Measurements from ENCODE around the gene SLIT3.

The SLIT3 gene

DNA sequence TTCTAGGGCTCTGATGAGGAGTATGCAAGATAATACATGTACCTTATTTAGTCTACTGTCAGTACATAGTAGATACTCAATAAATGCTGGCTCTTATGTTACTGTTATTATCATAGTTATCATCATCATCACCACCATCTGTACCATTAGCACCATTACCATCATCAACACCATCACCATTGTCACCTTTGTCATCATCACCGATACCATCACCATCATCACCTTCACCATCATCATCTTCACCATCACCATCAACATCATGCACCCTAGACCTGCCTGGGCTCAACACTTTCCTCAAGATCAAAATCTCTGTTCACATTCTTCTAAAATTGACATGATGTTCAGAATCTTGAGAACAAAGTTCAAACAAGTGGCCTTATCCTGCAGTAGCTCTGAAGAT lies 595.6 kb downstream of the SLIT3 start:
- Histone ChIP-seq H3K27me3 (ENCODE audit: control insufficient read depth, low read length) (no peaks in the 10 kb centered on the region), H3K4me3 (ENCODE audit: low read length) (no peak overlapping the region), H3K9me2 (replicated peaks; ENCODE audit: control insufficient read depth, low read length) (no peaks in the 10 kb centered on the region), H3K4me2 (ENCODE audit: low read length) (no peak overlapping the region), H3K4me1 (ENCODE audit: control insufficient read depth, low read length) (no peaks in the 10 kb centered on the region), H3K79me2 (ENCODE audit: control insufficient read depth, low read length) (no peaks in the 10 kb centered on the region), H3K27ac (ENCODE audit: low read depth, low read length) (no peak overlapping the region), H3K36me3 (ENCODE audit: control insufficient read depth, low read length) (no peaks in the 10 kb centered on the region), H3F3A (ENCODE audit: control insufficient read depth, insufficient read depth) (no peaks in the 10 kb centered on the region), H3K9me3 (ENCODE audit: control insufficient read depth, insufficient read depth, low read length) (no peaks in the 10 kb centered on the region), H4K20me1 (ENCODE audit: control insufficient read depth, insufficient read depth, low read depth, low read length) (no peaks in the 10 kb centered on the region)
- TF ChIP-seq, protein P1, sequence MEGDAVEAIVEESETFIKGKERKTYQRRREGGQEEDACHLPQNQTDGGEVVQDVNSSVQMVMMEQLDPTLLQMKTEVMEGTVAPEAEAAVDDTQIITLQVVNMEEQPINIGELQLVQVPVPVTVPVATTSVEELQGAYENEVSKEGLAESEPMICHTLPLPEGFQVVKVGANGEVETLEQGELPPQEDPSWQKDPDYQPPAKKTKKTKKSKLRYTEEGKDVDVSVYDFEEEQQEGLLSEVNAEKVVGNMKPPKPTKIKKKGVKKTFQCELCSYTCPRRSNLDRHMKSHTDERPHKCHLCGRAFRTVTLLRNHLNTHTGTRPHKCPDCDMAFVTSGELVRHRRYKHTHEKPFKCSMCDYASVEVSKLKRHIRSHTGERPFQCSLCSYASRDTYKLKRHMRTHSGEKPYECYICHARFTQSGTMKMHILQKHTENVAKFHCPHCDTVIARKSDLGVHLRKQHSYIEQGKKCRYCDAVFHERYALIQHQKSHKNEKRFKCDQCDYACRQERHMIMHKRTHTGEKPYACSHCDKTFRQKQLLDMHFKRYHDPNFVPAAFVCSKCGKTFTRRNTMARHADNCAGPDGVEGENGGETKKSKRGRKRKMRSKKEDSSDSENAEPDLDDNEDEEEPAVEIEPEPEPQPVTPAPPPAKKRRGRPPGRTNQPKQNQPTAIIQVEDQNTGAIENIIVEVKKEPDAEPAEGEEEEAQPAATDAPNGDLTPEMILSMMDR (IDR thresholded peaks at IDR 0.05; ENCODE audit: low read depth, low read length, poor library complexity, severe bottlenecking): no peak
- no peak for TF ChIP-seq EZH2phosphoT487 (IDR thresholded peaks at IDR 0.05; ENCODE audit: borderline replicate concordance, low read length)

DNA sequence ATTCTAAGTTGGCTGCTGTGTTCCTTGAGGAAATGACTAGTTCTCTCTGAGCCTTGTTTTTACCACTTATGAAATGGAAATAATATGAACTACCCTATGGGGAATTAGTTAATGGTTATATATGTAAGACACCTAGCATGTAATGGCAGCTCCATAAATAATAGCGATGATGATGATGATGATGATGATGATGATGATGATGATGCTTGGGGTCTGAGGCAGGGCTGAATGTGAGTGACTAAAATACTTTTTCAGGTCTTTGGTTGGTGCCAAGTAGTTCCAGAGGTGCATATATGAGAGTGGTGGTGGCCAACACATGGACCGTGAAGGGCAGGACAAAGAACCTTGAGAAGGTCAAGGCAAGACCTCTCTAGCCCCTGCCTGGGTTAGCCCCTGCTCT lies 598.4 kb downstream of the SLIT3 start:
- no peaks in the 10 kb centered on the region for H3K36me3 ChIP-seq (ENCODE audit: control insufficient read depth, low read length)
- no peaks in the 10 kb centered on the region for H3K79me2 ChIP-seq (ENCODE audit: control insufficient read depth, low read length)
- H3K9me3 ChIP-seq (ENCODE audit: control insufficient read depth, insufficient read depth, low read length): no peaks in the 10 kb centered on the region
- no peak overlapping the region for H3K4me3 ChIP-seq (ENCODE audit: low read length)
- no peaks in the 10 kb centered on the region for H3K4me1 ChIP-seq (ENCODE audit: control insufficient read depth, low read length)
- H4K20me1 ChIP-seq (ENCODE audit: control insufficient read depth, insufficient read depth, low read depth, low read length): no peaks in the 10 kb centered on the region
- H3K27me3 ChIP-seq (ENCODE audit: control insufficient read depth, low read length): no peaks in the 10 kb centered on the region
- H3K27ac ChIP-seq (ENCODE audit: low read depth, low read length): no peak overlapping the region
- H3K4me2 ChIP-seq (ENCODE audit: low read length): no peak overlapping the region
- no peak for TF ChIP-seq EZH2phosphoT487 (IDR thresholded peaks at IDR 0.05; ENCODE audit: borderline replicate concordance, low read length)
- TF ChIP-seq, protein P1 (IDR thresholded peaks at IDR 0.05; ENCODE audit: low read depth, low read length, poor library complexity, severe bottlenecking): no peak
- no peaks in the 10 kb centered on the region for H3K9me2 ChIP-seq (replicated peaks; ENCODE audit: control insufficient read depth, low read length)
- H3F3A ChIP-seq (ENCODE audit: control insufficient read depth, insufficient read depth): no peaks in the 10 kb centered on the region

DNA sequence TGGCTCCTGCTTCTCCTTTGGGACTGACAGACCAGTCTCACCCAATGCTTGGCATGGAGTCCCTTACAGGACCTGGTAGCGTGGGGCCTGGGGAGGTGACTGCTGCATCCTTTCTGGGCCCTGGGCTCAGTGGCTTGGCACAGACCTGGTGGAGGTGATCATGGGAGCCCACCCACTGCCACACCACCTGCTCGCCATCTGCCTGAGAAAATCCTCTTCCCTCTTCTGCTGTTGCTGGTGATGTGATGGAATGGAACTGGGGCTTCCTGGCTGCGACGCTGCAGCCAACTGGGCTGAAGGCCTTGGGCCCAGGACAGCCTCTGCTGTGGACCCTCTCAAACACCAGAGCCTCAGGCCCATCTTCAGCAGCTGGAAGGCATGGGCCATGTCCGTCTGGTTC lies 599.3 kb downstream of the SLIT3 start:
- Histone ChIP-seq H3F3A (ENCODE audit: control insufficient read depth, insufficient read depth) (no peaks in the 10 kb centered on the region), H3K9me3 (ENCODE audit: control insufficient read depth, insufficient read depth, low read length) (no peaks in the 10 kb centered on the region), H3K27me3 (ENCODE audit: control insufficient read depth, low read length) (no peaks in the 10 kb centered on the region), H3K4me2 (ENCODE audit: low read length) (no peak overlapping the region), H3K36me3 (ENCODE audit: control insufficient read depth, low read length) (no peaks in the 10 kb centered on the region), H3K4me3 (ENCODE audit: low read length) (no peak overlapping the region), H3K79me2 (ENCODE audit: control insufficient read depth, low read length) (no peaks in the 10 kb centered on the region), H3K27ac (ENCODE audit: low read depth, low read length) (no peak overlapping the region), H3K4me1 (ENCODE audit: control insufficient read depth, low read length) (no peaks in the 10 kb centered on the region), H4K20me1 (ENCODE audit: control insufficient read depth, insufficient read depth, low read depth, low read length) (no peaks in the 10 kb centered on the region), H3K9me2 (replicated peaks; ENCODE audit: control insufficient read depth, low read length) (no peaks in the 10 kb centered on the region)
- TF ChIP-seq, protein P1 (IDR thresholded peaks at IDR 0.05; ENCODE audit: low read depth, low read length, poor library complexity, severe bottlenecking): no peak
- TF ChIP-seq EZH2phosphoT487 (IDR thresholded peaks at IDR 0.05; ENCODE audit: borderline replicate concordance, low read length): no peak

DNA sequence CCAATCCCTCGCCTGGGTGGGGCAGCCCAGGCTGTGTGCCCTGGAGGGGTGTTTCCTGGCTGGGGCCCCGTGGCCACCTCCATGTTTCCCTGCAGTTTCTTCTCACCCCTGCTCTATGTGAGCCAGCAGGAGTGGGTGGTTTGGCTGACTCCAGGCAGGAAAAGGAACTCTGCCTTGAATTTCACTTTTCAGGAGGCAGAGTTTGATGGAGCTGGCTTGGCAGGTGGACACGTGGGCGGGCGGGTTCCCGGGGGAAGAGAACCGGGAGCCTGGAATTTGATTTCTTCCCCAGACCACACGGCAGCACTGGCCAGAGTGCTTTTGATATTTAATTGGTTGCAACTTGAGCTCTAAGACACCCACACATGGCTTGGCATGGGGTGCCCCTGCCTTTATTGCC lies 601.9 kb downstream of the SLIT3 start:
- no peaks in the 10 kb centered on the region for H3K9me3 ChIP-seq (ENCODE audit: control insufficient read depth, insufficient read depth, low read length)
- no peaks in the 10 kb centered on the region for H4K20me1 ChIP-seq (ENCODE audit: control insufficient read depth, insufficient read depth, low read depth, low read length)
- no peaks in the 10 kb centered on the region for H3K79me2 ChIP-seq (ENCODE audit: control insufficient read depth, low read length)
- no peaks in the 10 kb centered on the region for H3K9me2 ChIP-seq (replicated peaks; ENCODE audit: control insufficient read depth, low read length)
- H3K27ac ChIP-seq (ENCODE audit: low read depth, low read length): no peak overlapping the region
- no peaks in the 10 kb centered on the region for H3F3A ChIP-seq (ENCODE audit: control insufficient read depth, insufficient read depth)
- no peak overlapping the region for H3K4me3 ChIP-seq (ENCODE audit: low read length)
- TF ChIP-seq EZH2phosphoT487 (IDR thresholded peaks at IDR 0.05; ENCODE audit: borderline replicate concordance, low read length): no peak
- no peaks in the 10 kb centered on the region for H3K36me3 ChIP-seq (ENCODE audit: control insufficient read depth, low read length)
- no peaks in the 10 kb centered on the region for H3K4me1 ChIP-seq (ENCODE audit: control insufficient read depth, low read length)
- no peak overlapping the region for H3K4me2 ChIP-seq (ENCODE audit: low read length)
- H3K27me3 ChIP-seq (ENCODE audit: control insufficient read depth, low read length): no peaks in the 10 kb centered on the region

All from DOHH2 (cell line).